GM12878 (cell line): ENCODE data around the gene BCORL1. TPM values are rescaled to one million over a fixed set of nuclear protein-coding genes. Genes with fewer than 3 reads are reported as not detected.

Experiments
- ATAC-seq: fragments of 200-7000 bp; cut with Tn5 transposase; 3 replicates; pipeline ENCODE4 v1.9.1; 2020; ENCODE audit warnings: mild to moderate bottlenecking, moderate library complexity
- Bru-seq: library from RNA; stranded (reverse); fragments of 400-500 nt; gene quantifications from one replicate; lab custom pipeline; 2021; lab: Mats Ljungman, UMichigan
- BruChase-seq, 2 experiments: library from RNA; stranded (reverse); fragments of 400-500 nt; gene quantifications; one replicate each; lab custom pipeline; 2021; lab: Mats Ljungman, UMichigan
- BruUV-seq: library from RNA; stranded (reverse); fragments of 400-500 nt; replicated peaks from 2 replicates; lab custom pipeline; 2021; lab: Mats Ljungman, UMichigan
- CTCF ChIA-PET: fragments of 300-600 bp; sonication (Branson Sonifier 250); formaldehyde crosslinking; extraction: SDS; loops from one replicate; lab custom pipeline; 2021; ENCODE audit warnings: inconsistent platforms; lab: Yijun Ruan, JAX
- POLR2A ChIA-PET: fragments of 350-600 bp; formaldehyde crosslinking; extraction: SDS; loops from one replicate; lab custom pipeline; 2021; ENCODE audit warnings: inconsistent platforms; lab: Charles Lee
- RAD21 ChIA-PET: fragments of 300-600 bp; sonication (Branson Sonifier 250); formaldehyde crosslinking; loops from one replicate; lab custom pipeline; 2023; ENCODE audit warnings: antibody characterized with exemption; ENCODE audit not compliant: unreplicated experiment; lab: Charles Lee
- SMC1A ChIA-PET: fragments of 300-600 bp; sonication (Branson Sonifier 250); formaldehyde crosslinking; loops from one replicate; lab custom pipeline; 2023; ENCODE audit not compliant: unreplicated experiment, uncharacterized antibody; lab: Charles Lee
- DNase-seq: peaks from one replicate; pipeline ENCODE4 v3.0.0-alpha.2; 2011; ENCODE audit warnings: low read depth, low spot score
- FAIRE-seq: peaks from 3 replicates; lab custom pipeline; 2011; peaks lifted over from hg19 to GRCh38; lab: Jason Lieb, UNC
- H2AFZ ChIP-seq: 2 replicates; pipeline ENCODE4 v1.6.0; 2011; ENCODE audit warnings: low read depth, low read length, control low read depth; ENCODE audit not compliant: control insufficient read depth
- H3K27ac ChIP-seq: 2 replicates; pipeline ENCODE4 v1.5.1; 2011; ENCODE audit warnings: control low read depth; ENCODE audit not compliant: control insufficient read depth, insufficient read depth
- H3K27me3 ChIP-seq, 2 experiments: replicated peaks in 1 of 2; 2 replicates each; pipeline versions ENCODE4 v1.6.0 to v1.6.1; 2011; ENCODE audit warnings: low read length in 1 of 2; ENCODE audit not compliant: control insufficient read depth in 2 of 2, insufficient read depth in 2 of 2
- H3K36me3 ChIP-seq, 2 experiments: 2 replicates each; pipeline ENCODE4 v1.5.1; 2011; ENCODE audit warnings: low read length in 1 of 2; ENCODE audit not compliant: control insufficient read depth in 2 of 2, insufficient read depth in 2 of 2
- H3K4me1 ChIP-seq: 2 replicates; pipeline ENCODE4 v1.6.1; 2011; ENCODE audit warnings: mild to moderate bottlenecking, low read length, moderate library complexity, mixed read lengths; ENCODE audit not compliant: control insufficient read depth, insufficient read depth
- H3K4me2 ChIP-seq: 2 replicates; pipeline ENCODE4 v1.6.0; 2011; ENCODE audit warnings: control low read depth; ENCODE audit not compliant: control insufficient read depth, insufficient read depth
- H3K4me3 ChIP-seq: fragments of 200-600 bp; sonication (generic); 2 replicates; pipeline ENCODE4 v1.5.1; 2016
- H3K79me2 ChIP-seq: 2 replicates; pipeline ENCODE4 v1.6.0; 2011; ENCODE audit warnings: low read length; ENCODE audit not compliant: control insufficient read depth, insufficient read depth
- H3K9ac ChIP-seq: 2 replicates; pipeline ENCODE4 v1.8.0; 2011; ENCODE audit warnings: low read length, control low read depth, mixed read lengths; ENCODE audit not compliant: control insufficient read depth, insufficient read depth
- H3K9me3 ChIP-seq: replicated peaks from 3 replicates; pipeline ENCODE4 v1.5.1; 2011; ENCODE audit warnings: mild to moderate bottlenecking, low read length; ENCODE audit not compliant: control insufficient read depth, insufficient read depth
- H4K20me1 ChIP-seq: 2 replicates; pipeline ENCODE4 v1.6.0; 2011; ENCODE audit not compliant: control insufficient read depth, insufficient read depth
- CREB1 ChIP-seq: IDR thresholded peaks from 2 replicates; pipeline ENCODE4 v1.6.1; 2012; ENCODE audit warnings: low read depth, mild to moderate bottlenecking, inconsistent platforms
- EED ChIP-seq: sonication (generic); IDR thresholded peaks from 2 replicates; pipeline ENCODE4 v1.6.1; 2016; ENCODE audit warnings: antibody characterized with exemption, low read depth
- HDGF ChIP-seq: fragments of 450-650 bp; IDR thresholded peaks from 2 replicates; pipeline ENCODE4 v1.6.1; 2016; ENCODE audit warnings: antibody characterized with exemption
- IKZF1 ChIP-seq: fragments of 450-650 bp; conservative IDR thresholded peaks from 2 replicates; pipeline ENCODE4 v1.6.1; 2017; ENCODE audit warnings: antibody characterized with exemption, mild to moderate bottlenecking
- IRF3 ChIP-seq: fragments of 450-650 bp; IDR thresholded peaks from 2 replicates; pipeline ENCODE4 v1.6.1; 2014; ENCODE audit warnings: mild to moderate bottlenecking
- KLF5 ChIP-seq: fragments of 450-650 bp; IDR thresholded peaks from 2 replicates; pipeline ENCODE4 v1.6.1; 2014; ENCODE audit warnings: mild to moderate bottlenecking; ENCODE audit not compliant: partially characterized antibody
- MEF2A ChIP-seq: IDR thresholded peaks from 2 replicates; pipeline ENCODE4 v1.6.1; 2011; ENCODE audit warnings: low read depth, mild to moderate bottlenecking, low read length, moderate library complexity; ENCODE audit not compliant: insufficient read depth
- MTA3 ChIP-seq: IDR thresholded peaks from 2 replicates; pipeline ENCODE4 v1.6.1; 2012; ENCODE audit warnings: low read length, inconsistent platforms, borderline replicate concordance
- NR2C1 ChIP-seq: fragments of 450-650 bp; IDR thresholded peaks from 2 replicates; pipeline ENCODE4 v1.6.1; 2017; ENCODE audit warnings: antibody characterized with exemption, mild to moderate bottlenecking, moderate library complexity
- SMC3 ChIP-seq: IDR thresholded peaks from 2 replicates; pipeline ENCODE4 v1.6.1; 2011; ENCODE audit warnings: low read length, improper control_type of control experiment, borderline replicate concordance
- SRF ChIP-seq, 2 experiments: IDR thresholded peaks; 2 replicates each; pipeline ENCODE4 v1.6.1; 2011; ENCODE audit warnings: low read depth in 2 of 2, low read length in 2 of 2, mild to moderate bottlenecking in 1 of 2, moderate library complexity in 1 of 2
- TARDBP ChIP-seq: IDR thresholded peaks from 2 replicates; pipeline ENCODE4 v1.6.1; 2016; ENCODE audit warnings: borderline replicate concordance
- ZBTB40 ChIP-seq: fragments of 450-650 bp; IDR thresholded peaks from 2 replicates; pipeline ENCODE4 v1.6.1; 2016; ENCODE audit warnings: mild to moderate bottlenecking, moderate library complexity, borderline replicate concordance
- ZNF622 ChIP-seq: fragments of 450-650 bp; IDR thresholded peaks from 2 replicates; pipeline ENCODE4 v1.6.1; 2017; ENCODE audit warnings: mild to moderate bottlenecking, inconsistent platforms
- WGBS: methylation state at CpG from one replicate; pipeline ENCODE4 v1.1.6; 2016; ENCODE audit warnings: low lambda C conversion rate; ENCODE audit not compliant: insufficient replicate concordance, insufficient coverage; ENCODE audit errors: missing lambda C conversion rate; 5-methylcytosine and 5-hydroxymethylcytosine counted together
- in situ Hi-C: fragments of 300-500 bp; cut with MboI; formaldehyde crosslinking; loops from 9 replicates; pipeline ENCODE4 v1.14.3; 2018; ENCODE audit warnings: mixed read lengths
- intact Hi-C: fragments of 100-400 bp; cut with micrococcal nuclease; formaldehyde crosslinking; loops from one replicate; pipeline ENCODE4 v1.14.2; 2022; ENCODE audit not compliant: unreplicated experiment
- long read RNA-seq, 2 experiments: library from polyadenylated mRNA; unstranded; transcript quantifications; one replicate each; pipeline ENCODE4 v2.0.0, GENCODE V29; 2019 to 2020
- polyA minus RNA-seq, 3 experiments: library from RNA; depleted of rRNA, polyadenylated mRNA; stranded (reverse); fragments of >200 nt; gene quantifications; 2 replicates each; pipeline ENCODE4 v1.2.3, GENCODE V29; 2011
- polyA plus RNA-seq, 11 experiments: library from polyadenylated mRNA; depleted of rRNA in 4 of 11; unstranded in 6 of 11; stranded (reverse) in 5 of 11; fragments of >200 nt; fragmentation: Nextera tagmentation in 4 of 11; fragmentation: Illumina TruSeq in 1 of 11; extraction: Ambion mirVana in 4 of 11; extraction: Trizol in 1 of 11; gene quantifications; 1 replicate in 1 of 11; 2 replicates in 10 of 11; pipeline versions ENCODE4 v1.2.1 to v1.2.3, GENCODE V29; 2011 to 2016; ENCODE audit warnings: inconsistent platforms in 2 of 11, missing spikeins in 2 of 11, low read depth in 1 of 11
- total RNA-seq, 4 experiments: library from RNA; depleted of rRNA in 3 of 4; stranded (reverse); fragments of >200 nt in 3 of 4; fragmentation: Illumina TruSeq in 1 of 4; extraction: Trizol in 1 of 4; gene quantifications; 2 replicates each; pipeline versions ENCODE4 v1.2.1 to v1.2.3, GENCODE V29; 2013 to 2021

The BCORL1 gene
- total RNA-seq (2013; cell fraction: nucleolus; rRNA removed): 4.6 and 5.5 TPM in 2 replicates
- total RNA-seq (2014; rRNA removed): 0.51 and 0.76 TPM in 2 replicates
- total RNA-seq (2014; rRNA removed; fragmentation: Illumina TruSeq; extraction: Trizol): 0.63 and 0.64 TPM in 2 replicates
- 6.1 and 7.2 TPM in 2 replicates for total RNA-seq (2021)
- polyA plus RNA-seq (2011; ENCODE audit: low read depth): 0.55 TPM
- polyA plus RNA-seq (2011; rRNA removed): 0.14 and 0.27 TPM in 2 replicates
- polyA plus RNA-seq (2011; cell fraction: cytosol; rRNA removed): 0.33 and 0.63 TPM in 2 replicates
- 1.5 and 1.6 TPM in 2 replicates for polyA plus RNA-seq (2011; cell fraction: nucleus; rRNA removed)
- polyA plus RNA-seq (2012): 1.9 and 2.3 TPM in 2 replicates
- 2.3 and 2.9 TPM in 2 replicates for polyA plus RNA-seq (2014; fragmentation: Illumina TruSeq; extraction: Trizol)
- polyA plus RNA-seq (2014; fragmentation: Nextera tagmentation; extraction: Ambion mirVana): under 1 TPM; 0.16 to 0.22 TPM
- polyA plus RNA-seq (2014; rRNA removed): 1.3 and 1.6 TPM in 2 replicates
- polyA plus RNA-seq (2016; fragmentation: Nextera tagmentation; extraction: Ambion mirVana): 1 to 10 TPM; 1.4 to 1.7 TPM
- 0.51 and 1.1 TPM in 2 replicates for polyA minus RNA-seq (2011; rRNA and poly(A)+ RNA removed)
- 1.0 and 1.6 TPM in 2 replicates for polyA minus RNA-seq (2011; cell fraction: cytosol; rRNA and poly(A)+ RNA removed)
- 0.85 and 1.4 TPM in 2 replicates for polyA minus RNA-seq (2011; cell fraction: nucleus; rRNA and poly(A)+ RNA removed)
- Bru-seq, nascent RNA: percentile 51 among the genes with signal in this experiment
- BruChase-seq, experiment 1, labeled RNA remaining after a 6-hour chase: percentile 57 among the genes with signal in this experiment
- BruChase-seq, experiment 2, labeled RNA remaining after a 2-hour chase: percentile 58 among the genes with signal in this experiment
- long read RNA-seq, experiment 1: 0 reads
- long read RNA-seq, experiment 2: 0 reads

- Histone ChIP-seq H3K4me2 (peak within 1 kb of the TSS; percentile 82), H3K9ac (no peak within 1 kb of the TSS; the same call in 1 of the 2 replicates), H3K4me3 (peak within 1 kb of the TSS; percentile 63; the same call in 1 of the 2 replicates), H3K27me3 (no peaks in the 10 kb centered on the region), H3K9me3 (no peaks in the 10 kb centered on the region; the same call in 2 of the 3 replicates), H3K4me1 (peaks cover 5% of the 10 kb centered on the region; the same call in 1 of the 2 replicates), H2AFZ (peak within 1 kb of the TSS; percentile 71), H3K27ac (no peak within 1 kb of the TSS), H3K36me3 (no peaks in the 10 kb centered on the region), H4K20me1 (no peaks in the 10 kb centered on the region), H3K79me2 (no peaks in the 10 kb centered on the region)
- intact Hi-C loops (loop anchor here (1.0 to 2.0 kb wide), 3 partner anchors 22 to 51 kb away; no protein-coding TSS in a partner anchor), in situ Hi-C loops (no loop called here)
- DNase-seq (peak; percentile 66), ATAC-seq (peak; percentile 93), FAIRE-seq (no peak)
- SMC1A ChIA-PET: interaction anchor here (1.5 kb wide), 1 partner anchor 57 kb away, joined by 3 read pairs; no protein-coding TSS in a partner anchor
- BruUV-seq: no TSS peak
- RAD21 ChIA-PET: interaction anchor here (1.3 kb wide), 1 partner anchor 21 kb away, joined by 3 read pairs; no protein-coding TSS in a partner anchor
- 44% methylated on average over 42 of the region's 74 CpGs for WGBS
- POLR2A ChIA-PET: no interaction called here
- CTCF ChIA-PET: interaction anchor here (0.6 kb wide), 1 partner anchor 41 kb away, joined by 3 read pairs; no protein-coding TSS in a partner anchor
- TF ChIP-seq MTA3 (no peak), CREB1 (peak; percentile 83), KLF5 (no peak), IKZF1 (peak; percentile 67), ZNF622 (no peak), MEF2A (no peak), ZBTB40 (peak; percentile 14; the same call in 1 of the 2 replicates), SMC3 (0 out of 2 replicates have a peak, but pooled peaks have one; percentile 5), SRF (IDR thresholded peaks at IDR 0.05; ENCODE audit: low read depth in 2 of 2, low read length in 2 of 2) (no peak), EED (no peak), TARDBP (peak; percentile 73; the same call in 1 of the 2 replicates), HDGF (peak; percentile 92), IRF3 (no peak), NR2C1 (peak; percentile 39; the same call in 1 of the 2 replicates)
These were observed at the start of gene BCORL1 for GRCh38 chrX:129982300-129983251. Gene BCORL1, plus strand, starts transcription at chrX:129982635. Its CDS starts 22,597 bp downstream, at chrX:130005232.
